ENCODE data around the gene ZNF571. TPM values are rescaled to one million over a fixed set of nuclear protein-coding genes. Genes with fewer than 3 reads are reported as not detected.

The ZNF571 gene
- total RNA-seq, 2 donors from 2014 or later, result 1.6 to 2.6 TPM

DNA sequence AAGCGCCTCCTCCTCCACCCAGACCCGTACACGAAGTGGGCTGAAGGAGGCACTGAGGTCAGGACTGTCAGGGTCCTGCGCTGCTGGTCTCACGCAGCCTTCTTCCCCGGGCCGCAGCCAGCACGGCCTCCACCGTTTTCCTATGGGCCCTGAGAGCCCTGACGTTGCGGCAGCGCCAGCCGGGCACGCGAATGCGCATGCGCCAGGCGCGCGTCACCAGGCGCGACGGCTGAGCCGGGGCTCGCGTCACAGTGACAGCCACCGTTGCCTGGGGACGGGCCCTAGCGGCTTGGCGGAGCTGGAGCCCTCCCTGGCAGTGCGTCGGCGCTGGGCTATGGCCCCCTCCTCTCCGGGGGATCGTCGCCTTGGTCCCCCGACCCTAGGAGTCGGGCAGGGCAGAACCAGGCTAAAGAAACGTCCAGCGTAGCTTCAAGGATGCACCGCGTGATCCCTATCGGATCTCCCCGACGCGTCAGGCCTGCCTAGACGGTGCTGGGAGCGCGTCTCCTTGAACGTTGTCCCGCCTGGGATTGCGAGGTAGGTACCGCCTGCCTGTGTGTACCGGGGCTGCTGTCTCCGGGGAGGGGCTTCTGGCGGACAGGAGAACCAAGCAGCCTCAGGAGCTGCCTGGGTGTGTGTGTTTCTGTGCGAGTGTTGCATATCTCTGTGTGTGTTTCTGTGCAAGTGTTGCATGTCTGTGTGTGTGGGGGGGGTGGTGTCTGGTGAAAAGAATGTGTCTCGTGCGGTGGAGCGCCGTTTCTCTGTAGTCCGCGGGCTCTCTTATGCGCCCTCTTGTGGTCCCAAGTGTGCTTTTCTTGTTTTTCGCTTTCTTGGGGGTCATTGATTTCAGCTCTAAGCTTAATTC, 43.2 kb downstream of the ZNF571 start:
- WGBS, 2 donors, result 3 to 4% methylated on average over 12 to 65 of the region's 65 CpGs
- Histone ChIP-seq H3K36me3 (replicated peaks in 1 of 2; ENCODE audit: insufficient read depth in 1 of 2, low read depth in 2 of 2) (peaks cover 0 to 2% of the 10 kb centered on the region in 2 donors), H3K4me1 (no peaks in the 10 kb centered on the region), H3K27me3 (no peaks in the 10 kb centered on the region), H3K27ac (no peak overlapping the region), H3K9me3 (peaks cover 0 to 60% (median 6%) of the 10 kb centered on the region in 3 donors), H3K4me3 (no peak overlapping the region)
- intact Hi-C loops (cut with DNase I), result no loop called here
- DNase-seq (no peak), ATAC-seq (no peak)
- TF ChIP-seq, protein P1, sequence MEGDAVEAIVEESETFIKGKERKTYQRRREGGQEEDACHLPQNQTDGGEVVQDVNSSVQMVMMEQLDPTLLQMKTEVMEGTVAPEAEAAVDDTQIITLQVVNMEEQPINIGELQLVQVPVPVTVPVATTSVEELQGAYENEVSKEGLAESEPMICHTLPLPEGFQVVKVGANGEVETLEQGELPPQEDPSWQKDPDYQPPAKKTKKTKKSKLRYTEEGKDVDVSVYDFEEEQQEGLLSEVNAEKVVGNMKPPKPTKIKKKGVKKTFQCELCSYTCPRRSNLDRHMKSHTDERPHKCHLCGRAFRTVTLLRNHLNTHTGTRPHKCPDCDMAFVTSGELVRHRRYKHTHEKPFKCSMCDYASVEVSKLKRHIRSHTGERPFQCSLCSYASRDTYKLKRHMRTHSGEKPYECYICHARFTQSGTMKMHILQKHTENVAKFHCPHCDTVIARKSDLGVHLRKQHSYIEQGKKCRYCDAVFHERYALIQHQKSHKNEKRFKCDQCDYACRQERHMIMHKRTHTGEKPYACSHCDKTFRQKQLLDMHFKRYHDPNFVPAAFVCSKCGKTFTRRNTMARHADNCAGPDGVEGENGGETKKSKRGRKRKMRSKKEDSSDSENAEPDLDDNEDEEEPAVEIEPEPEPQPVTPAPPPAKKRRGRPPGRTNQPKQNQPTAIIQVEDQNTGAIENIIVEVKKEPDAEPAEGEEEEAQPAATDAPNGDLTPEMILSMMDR (IDR thresholded peaks at IDR 0.05), result no peak
- no peak for TF ChIP-seq POLR2A (IDR thresholded peaks at IDR 0.05)

DNA sequence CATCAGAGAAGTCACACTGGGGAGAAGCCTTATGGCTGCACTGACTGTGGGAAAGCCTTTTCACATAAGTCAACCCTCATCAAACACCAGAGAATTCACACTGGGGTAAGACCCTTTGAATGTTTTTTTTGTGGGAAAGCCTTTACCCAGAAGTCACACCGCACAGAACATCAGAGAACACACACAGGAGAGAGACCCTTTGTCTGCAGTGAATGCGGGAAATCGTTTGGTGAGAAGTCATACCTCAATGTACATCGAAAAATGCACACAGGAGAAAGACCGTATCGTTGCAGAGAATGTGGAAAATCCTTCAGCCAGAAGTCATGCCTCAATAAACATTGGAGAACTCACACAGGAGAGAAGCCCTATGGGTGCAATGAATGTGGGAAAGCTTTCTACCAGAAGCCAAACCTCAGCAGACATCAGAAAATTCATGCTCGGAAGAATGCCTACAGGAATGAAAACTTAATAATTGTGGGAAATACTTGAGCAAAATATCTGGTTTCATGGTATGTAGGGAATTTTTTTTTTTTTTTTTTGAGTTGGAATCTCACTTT, 57.1 kb downstream of the ZNF571 start:
- Histone ChIP-seq H3K4me3 (no peak overlapping the region), H3K27ac (no peak overlapping the region), H3K36me3 (replicated peaks in 1 of 2; ENCODE audit: insufficient read depth in 1 of 2, low read depth in 2 of 2) (peaks cover 18 to 22% of the 10 kb centered on the region in 2 donors), H3K9me3 (peaks cover 0 to 71% (median 0%) of the 10 kb centered on the region in 3 donors), H3K27me3 (no peaks in the 10 kb centered on the region), H3K4me1 (no peaks in the 10 kb centered on the region)
- no peak for TF ChIP-seq POLR2A (IDR thresholded peaks at IDR 0.05)
- TF ChIP-seq, protein P1 (IDR thresholded peaks at IDR 0.05), result no peak
- intact Hi-C loops (cut with DNase I), result no loop called here
- ATAC-seq (no peak), DNase-seq (no peak)
- WGBS, 2 donors, result 85 to 92% methylated on average over 7 of the region's 7 CpGs

DNA sequence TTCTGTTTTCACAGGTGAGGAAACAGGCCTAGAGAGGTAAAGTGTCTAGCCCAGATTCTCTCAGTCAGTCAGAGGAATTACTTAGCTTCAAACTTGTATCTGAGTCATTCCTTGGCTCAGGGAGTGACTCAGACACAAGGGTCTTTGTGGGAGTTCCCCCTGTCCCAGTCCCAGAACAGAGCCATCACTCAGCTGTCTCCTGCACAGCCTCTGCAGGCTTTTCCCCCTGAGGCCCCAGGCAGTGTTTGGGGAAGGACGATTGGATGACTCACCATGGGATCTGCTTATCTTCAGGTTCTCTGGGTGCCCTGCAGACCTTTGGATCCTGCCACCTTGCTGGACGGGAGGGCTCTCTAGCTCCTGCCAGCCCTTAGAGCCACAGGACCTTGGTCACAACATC, 74.7 kb downstream of the ZNF571 start:
- no peak overlapping the region for H3K4me3 ChIP-seq
- intact Hi-C loops (cut with DNase I), result no loop called here
- ATAC-seq (no peak), DNase-seq (no peak)
- H3K9me3 ChIP-seq, result peaks cover 0 to 46% (median 0%) of the 10 kb centered on the region in 3 donors
- H3K4me1 ChIP-seq, result no peaks in the 10 kb centered on the region
- WGBS, 2 donors, result 58% methylated on average over 2 of the region's 2 CpGs; no CpG with 5 or more reads in 1 of the 2 donors
- H3K36me3 ChIP-seq (replicated peaks in 1 of 2; ENCODE audit: insufficient read depth in 1 of 2, low read depth in 2 of 2), result peaks cover 0 to 3% of the 10 kb centered on the region in 2 donors
- no peak overlapping the region for H3K27ac ChIP-seq
- TF ChIP-seq POLR2A (IDR thresholded peaks at IDR 0.05), result no peak
- TF ChIP-seq, protein P1 (IDR thresholded peaks at IDR 0.05), result no peak
- no peaks in the 10 kb centered on the region for H3K27me3 ChIP-seq

Other genes starting within 250 kb of the ZNF571 start
- 1 to 10 TPM; 5.9 to 7.3 TPM for gene ZNF527, start 223.7 kb downstream of the ZNF571 start, total RNA-seq
- gene ZNF569, start 127.3 kb downstream of the ZNF571 start, total RNA-seq, result 1 to 10 TPM; 1.3 to 2.3 TPM
- 1 to 10 TPM in 1 of 2 donors, under 1 TPM in 1; 0.99 to 2.9 TPM for gene ZNF570, start 125.4 kb downstream of the ZNF571 start, total RNA-seq
- gene ZNF793, start 87.9 kb downstream of the ZNF571 start, total RNA-seq, result 1 to 10 TPM in 1 of 2 donors, under 1 TPM in 1; 0.99 to 5.7 TPM
- gene ZNF540, start 84 bp upstream of the ZNF571 start, total RNA-seq, result 1 to 10 TPM; 2.6 to 6.5 TPM
- gene ZFP30, start 60.7 kb upstream of the ZNF571 start, total RNA-seq, result 10 to 100 TPM in 1 of 2 donors, 1 to 10 TPM in 1; 7.5 to 27.0 TPM
- 1 to 10 TPM; 2.0 to 4.2 TPM for gene ZNF607, start 125.0 kb upstream of the ZNF571 start, total RNA-seq
- gene ZNF573, start 184.8 kb upstream of the ZNF571 start, total RNA-seq, result 10 to 100 TPM in 1 of 2 donors, 1 to 10 TPM in 1; 8.0 to 18.8 TPM